Neural progenitor cell (in vitro differentiated cells): ENCODE measurements around the gene SEMA4G. TPM values are rescaled to one million over a fixed set of nuclear protein-coding genes. Genes with fewer than 3 reads are reported as not detected.

Source experiments
- DNase-seq: peaks from one replicate; pipeline ENCODE4 v3.0.0-alpha.2; 2016; ENCODE audit warnings: low spot score
- H2AFZ ChIP-seq: fragments of 200-600 bp; sonication (generic); replicated peaks from 2 replicates; pipeline ENCODE4 v1.6.1; 2016; ENCODE audit warnings: antibody characterized with exemption
- H3F3A ChIP-seq: fragments of 200-600 bp; sonication (generic); 2 replicates; pipeline ENCODE4 v1.6.1; 2016; ENCODE audit warnings: antibody characterized with exemption, low read depth
- H3K27ac ChIP-seq: fragments of 200-600 bp; sonication (generic); 2 replicates; pipeline ENCODE4 v1.5.1; 2016; ENCODE audit warnings: mild to moderate bottlenecking
- H3K27me3 ChIP-seq: fragments of 200-600 bp; sonication (generic); 2 replicates; pipeline ENCODE4 v1.6.1; 2016; ENCODE audit warnings: mild to moderate bottlenecking, moderate library complexity
- H3K36me3 ChIP-seq: fragments of 200-600 bp; sonication (generic); 2 replicates; pipeline ENCODE4 v1.5.1; 2016
- H3K4me1 ChIP-seq: fragments of 200-600 bp; sonication (generic); 2 replicates; pipeline ENCODE4 v1.6.1; 2016; ENCODE audit warnings: mixed run types
- H3K4me2 ChIP-seq: fragments of 200-600 bp; sonication (generic); 2 replicates; pipeline ENCODE4 v1.6.1; 2016
- H3K4me3 ChIP-seq: fragments of 200-600 bp; sonication (generic); 2 replicates; pipeline ENCODE4 v1.5.1; 2016
- H3K79me2 ChIP-seq: fragments of 200-600 bp; sonication (generic); 2 replicates; pipeline ENCODE4 v1.6.1; 2016; ENCODE audit warnings: low read depth
- H3K9ac ChIP-seq: fragments of 200-600 bp; sonication (generic); 2 replicates; pipeline ENCODE4 v1.6.1; 2016
- H3K9me3 ChIP-seq: fragments of 200-600 bp; sonication (generic); 2 replicates; pipeline ENCODE4 v1.5.1; 2016; ENCODE audit warnings: low read depth
- H4K20me1 ChIP-seq: fragments of 200-600 bp; sonication (generic); 2 replicates; pipeline ENCODE4 v1.6.1; 2016; ENCODE audit warnings: low read depth
- H3K27ac Mint-ChIP-seq: 3 replicates; pipeline ENCODE4 v1.8.0; 2021; ENCODE audit warnings: mixed read lengths
- H3K27me3 Mint-ChIP-seq: 2 replicates; pipeline ENCODE4 v1.8.0; 2022; ENCODE audit warnings: low read depth, mild to moderate bottlenecking, inconsistent platforms, moderate library complexity, mixed read lengths; ENCODE audit not compliant: insufficient read depth
- H3K36me3 Mint-ChIP-seq: 3 replicates; pipeline ENCODE4 v1.8.0; 2021; ENCODE audit warnings: mixed read lengths
- H3K4me1 Mint-ChIP-seq: 3 replicates; pipeline ENCODE4 v1.8.0; 2021; ENCODE audit warnings: mixed read lengths
- H3K4me3 Mint-ChIP-seq: 3 replicates; pipeline ENCODE4 v1.8.0; 2021; ENCODE audit warnings: mild to moderate bottlenecking, moderate library complexity, mixed read lengths
- H3K9me3 Mint-ChIP-seq: 3 replicates; pipeline ENCODE4 v1.8.0; 2020; ENCODE audit warnings: mixed read lengths
- CTCF ChIP-seq: fragments of 200-600 bp; sonication (generic); IDR thresholded peaks from 2 replicates; pipeline ENCODE4 v1.5.1; 2017; ENCODE audit warnings: antibody characterized with exemption, mild to moderate bottlenecking
- EZH2 ChIP-seq: fragments of 200-600 bp; sonication (generic); IDR thresholded peaks from 2 replicates; pipeline ENCODE4 v1.6.1; 2017; ENCODE audit warnings: antibody characterized with exemption, mild to moderate bottlenecking, moderate library complexity
- EZH2phosphoT487 ChIP-seq: fragments of 200-600 bp; sonication (generic); IDR thresholded peaks from 2 replicates; pipeline ENCODE4 v1.6.1; 2017; ENCODE audit warnings: antibody characterized with exemption
- total RNA-seq: library from RNA; depleted of rRNA; stranded (reverse); fragments of >200 nt; gene quantifications from 2 replicates; pipeline ENCODE4 v1.2.3, GENCODE V29; 2015; ENCODE audit warnings: low replicate concordance

SEMA4G gene
- total RNA-seq, 1 donor from 2014 or later: 2.3 TPM

GRCh38 chr10:100945754-100946153 lies 23.6 kb upstream of the SEMA4G start:
- Histone ChIP-seq H3K79me2 (no peaks in the 10 kb centered on the region), H3K4me3 (no peak overlapping the region), H3K9me3 (no peaks in the 10 kb centered on the region), H3K9ac (no peak overlapping the region), H3K4me2 (no peak overlapping the region), H2AFZ (no peak overlapping the region), H3K36me3 (peaks cover 18% of the 10 kb centered on the region), H3F3A (peaks cover 5% of the 10 kb centered on the region), H3K27ac (no peak overlapping the region), H4K20me1 (no peaks in the 10 kb centered on the region), H3K27me3 (no peaks in the 10 kb centered on the region), H3K4me1 (no peaks in the 10 kb centered on the region)
- H3K4me1 Mint-ChIP-seq: no peaks in the 10 kb centered on the region
- no peaks in the 10 kb centered on the region for H3K9me3 Mint-ChIP-seq
- H3K27ac Mint-ChIP-seq: no peak overlapping the region
- no peak for DNase-seq
- H3K4me3 Mint-ChIP-seq: no peak overlapping the region
- H3K27me3 Mint-ChIP-seq: no peaks in the 10 kb centered on the region
- peaks cover 20% of the 10 kb centered on the region for H3K36me3 Mint-ChIP-seq
- TF ChIP-seq EZH2 (no peak), CTCF (no peak), EZH2phosphoT487 (no peak)

GRCh38 chr10:100948916-100949315 lies 20.4 kb upstream of the SEMA4G start:
- Histone ChIP-seq H2AFZ (no peak overlapping the region), H3K9me3 (no peaks in the 10 kb centered on the region), H3K79me2 (no peaks in the 10 kb centered on the region), H3K4me3 (no peak overlapping the region), H3K4me2 (no peak overlapping the region), H4K20me1 (no peaks in the 10 kb centered on the region), H3K27me3 (no peaks in the 10 kb centered on the region), H3F3A (no peaks in the 10 kb centered on the region), H3K27ac (no peak overlapping the region), H3K4me1 (no peaks in the 10 kb centered on the region), H3K9ac (no peak overlapping the region), H3K36me3 (peaks cover 10% of the 10 kb centered on the region)
- Mint-ChIP-seq H3K4me3 (no peak overlapping the region), H3K27ac (no peak overlapping the region), H3K36me3 (peaks cover 11% of the 10 kb centered on the region), H3K27me3 (no peaks in the 10 kb centered on the region), H3K9me3 (no peaks in the 10 kb centered on the region), H3K4me1 (no peaks in the 10 kb centered on the region)
- TF ChIP-seq EZH2 (no peak), EZH2phosphoT487 (no peak), CTCF (no peak)
- no peak for DNase-seq

DNA sequence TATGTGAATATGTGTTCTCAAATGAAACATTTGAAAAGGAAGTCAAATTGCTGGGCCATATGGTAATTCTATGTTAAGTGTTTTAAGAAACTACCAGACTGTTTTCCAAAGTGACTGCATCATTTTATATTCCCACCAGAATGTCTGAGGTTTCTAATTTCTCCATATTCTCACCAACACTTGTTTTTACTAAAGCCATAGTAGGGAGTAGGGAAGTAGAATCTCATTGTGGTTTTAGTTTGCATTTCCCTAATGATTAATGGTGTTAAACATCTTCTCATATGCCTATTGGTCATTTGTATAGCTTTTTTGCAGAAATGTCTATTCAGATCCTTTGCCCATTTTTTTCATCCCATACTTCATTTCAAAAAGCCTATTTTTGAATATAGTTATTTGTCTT lies 9.1 kb upstream of the SEMA4G start:
- Histone ChIP-seq H3K36me3 (peaks cover 20% of the 10 kb centered on the region), H3K79me2 (no peaks in the 10 kb centered on the region), H3K27ac (no peak overlapping the region), H3K4me3 (no peak overlapping the region), H3K9ac (no peak overlapping the region), H3K27me3 (no peaks in the 10 kb centered on the region), H4K20me1 (no peaks in the 10 kb centered on the region), H3K4me1 (no peaks in the 10 kb centered on the region), H3K9me3 (no peaks in the 10 kb centered on the region), H3K4me2 (no peak overlapping the region), H2AFZ (no peak overlapping the region), H3F3A (peaks cover 10% of the 10 kb centered on the region)
- Mint-ChIP-seq H3K4me1 (no peaks in the 10 kb centered on the region), H3K36me3 (peaks cover 23% of the 10 kb centered on the region), H3K27ac (no peak overlapping the region), H3K4me3 (no peak overlapping the region), H3K27me3 (no peaks in the 10 kb centered on the region), H3K9me3 (no peaks in the 10 kb centered on the region)
- DNase-seq: no peak
- no peak for TF ChIP-seq EZH2
- no peak for TF ChIP-seq CTCF
- TF ChIP-seq EZH2phosphoT487: no peak
